D341Med (cell line): ENCODE data around the gene ANKRD13A.

ENCODE experiments used
- DNase-seq: peaks from one replicate; pipeline ENCODE4 v3.0.0; 2012; ENCODE audit warnings: low spot score

ANKRD13A gene

GRCh38 chr12:109998904-109999648 is at the start of gene ANKRD13A:
ANKRD13A (plus strand) TSS chr12:109999430; CDS start chr12:109999689, 259 bp downstream.
- peak; percentile 89 for DNase-seq

GRCh38 chr12:109950625-109951024 is 48.6 kb upstream of the ANKRD13A start:
- no peak for DNase-seq

DNA sequence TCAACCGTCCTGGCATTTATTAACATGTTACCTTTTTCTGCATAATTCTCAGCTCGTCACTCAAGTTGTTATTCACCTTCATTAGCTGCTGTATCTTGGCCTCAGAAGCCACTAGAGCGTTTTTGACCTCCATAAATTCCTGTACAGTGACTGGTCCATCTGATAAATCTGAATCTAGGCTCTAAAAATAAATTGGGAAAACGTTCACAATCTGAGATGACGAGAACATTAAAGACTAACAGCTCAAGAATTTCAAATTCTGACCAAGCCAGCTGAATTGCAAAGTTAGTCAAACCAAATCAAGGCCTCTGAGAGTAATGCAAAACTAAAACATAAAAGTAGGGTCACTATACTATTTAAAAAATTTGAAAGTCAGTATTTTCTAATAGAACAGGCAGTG is 48.1 kb upstream of the ANKRD13A start:
- DNase-seq = no peak

DNA sequence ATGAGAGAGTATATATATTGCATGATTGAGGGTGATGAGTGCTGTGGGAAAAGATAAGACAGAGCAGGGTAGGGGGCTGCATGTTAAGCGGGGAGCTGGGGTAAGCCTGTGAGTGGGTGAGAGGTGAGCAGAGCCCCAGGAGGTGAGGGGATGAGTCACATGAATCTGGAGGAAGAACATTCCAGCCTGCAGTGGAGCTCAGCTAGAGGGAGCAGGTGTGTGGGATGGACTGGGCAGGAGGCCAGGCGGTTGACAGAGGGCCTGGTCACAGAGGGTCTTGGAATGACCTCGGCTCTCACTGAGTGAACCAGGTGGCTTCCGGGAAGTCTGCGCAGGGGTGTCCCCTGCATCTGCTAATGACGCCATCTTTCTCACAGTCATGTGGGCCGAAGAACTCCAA is 47.5 kb upstream of the ANKRD13A start:
- no peak for DNase-seq

- no peak for DNase-seq
These were observed 46.9 kb upstream of the ANKRD13A start for GRCh38 chr12:109952160-109952858.

GRCh38 chr12:109952873-109953272 is 46.4 kb upstream of the ANKRD13A start:
- no peak for DNase-seq

- DNase-seq = no peak
These were observed 45.6 kb upstream of the ANKRD13A start for GRCh38 chr12:109953656-109954055.

GRCh38 chr12:109958374-109958773 is 40.9 kb upstream of the ANKRD13A start:
- no peak for DNase-seq

GRCh38 chr12:109959411-109960093 is 39.7 kb upstream of the ANKRD13A start:
- no peak for DNase-seq

- DNase-seq = no peak
These were observed 38.0 kb upstream of the ANKRD13A start for GRCh38 chr12:109961201-109961600.

GRCh38 chr12:109961612-109962011 is 37.6 kb upstream of the ANKRD13A start:
- DNase-seq = no peak

- DNase-seq = no peak
These were observed 36.8 kb upstream of the ANKRD13A start for GRCh38 chr12:109962398-109962797.

- no peak for DNase-seq
These were observed 35.9 kb upstream of the ANKRD13A start for GRCh38 chr12:109963330-109963729.

DNA sequence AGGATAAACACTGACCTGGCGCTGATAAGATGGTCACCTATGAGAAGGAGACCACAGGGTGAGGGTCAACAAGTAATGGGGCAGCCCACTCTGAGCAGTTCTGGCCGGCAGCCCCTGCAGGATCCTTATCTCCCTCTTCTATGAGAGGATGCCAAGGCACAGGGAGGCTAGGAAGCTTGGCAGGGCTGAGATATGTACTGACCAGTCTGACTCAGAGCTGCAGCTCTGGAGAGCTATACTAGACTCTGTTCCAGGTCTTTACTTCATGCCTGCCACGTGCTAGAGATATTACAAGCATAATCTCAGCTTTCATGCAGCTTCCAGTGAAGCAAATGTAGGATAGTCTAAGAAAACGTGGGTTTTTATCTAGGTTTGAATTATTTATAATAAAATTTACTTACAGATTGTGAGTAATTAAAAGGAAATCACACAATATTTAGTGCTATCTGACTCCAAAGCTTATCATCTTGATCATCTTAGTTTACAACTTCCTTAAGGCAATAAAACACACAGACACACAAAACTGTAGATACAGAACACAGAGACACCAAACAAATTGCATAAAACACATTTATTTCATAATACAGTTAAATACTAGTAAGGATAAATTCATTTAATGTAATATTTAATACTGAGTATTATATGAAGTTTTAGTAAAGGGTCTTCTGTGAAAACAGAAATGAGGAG is 35.3 kb upstream of the ANKRD13A start:
- no peak for DNase-seq

GRCh38 chr12:109966546-109966945 is 32.7 kb upstream of the ANKRD13A start:
- DNase-seq = no peak

GRCh38 chr12:109967383-109968031 is 31.7 kb upstream of the ANKRD13A start:
- no peak for DNase-seq

DNA sequence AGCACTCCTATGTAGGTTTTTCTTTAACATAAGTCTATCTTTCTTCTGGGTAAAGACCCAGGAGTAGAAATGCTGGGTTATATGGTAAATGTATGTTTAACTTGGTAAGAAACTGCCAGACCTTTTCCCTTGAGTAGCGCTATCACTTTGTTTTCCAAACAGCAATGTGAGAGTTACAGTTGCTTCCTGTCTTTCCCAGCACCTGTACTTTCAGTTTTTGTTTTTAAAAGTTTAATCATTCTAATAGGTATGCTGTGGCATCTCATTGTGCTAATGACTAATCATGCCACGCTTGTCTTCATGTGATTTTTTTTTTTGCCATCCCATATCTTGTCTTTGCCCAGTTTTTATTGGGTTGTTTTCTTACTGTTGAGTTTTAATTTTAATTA is 31.2 kb upstream of the ANKRD13A start:
- no peak for DNase-seq

DNA sequence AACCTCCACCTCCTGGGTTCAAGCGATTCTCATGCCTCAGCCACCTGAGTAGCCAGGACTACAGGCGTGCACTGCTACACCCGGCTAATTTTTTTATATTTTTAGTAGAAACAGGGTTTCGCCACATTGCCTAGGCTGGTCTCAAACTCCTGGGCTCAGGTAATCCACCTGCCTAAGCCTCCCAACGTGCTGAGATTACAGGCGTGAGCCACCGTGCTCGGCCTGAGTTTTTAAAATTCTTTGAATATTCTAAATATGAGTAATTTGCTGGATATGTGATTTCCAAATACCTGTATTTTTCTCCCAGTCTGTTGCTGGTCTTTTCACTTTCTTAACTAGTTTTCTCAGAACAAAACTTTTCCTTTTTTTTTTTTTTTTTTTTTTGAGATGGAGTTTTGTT is 30.4 kb upstream of the ANKRD13A start:
- DNase-seq = no peak

- DNase-seq = no peak
These were observed 26.4 kb upstream of the ANKRD13A start for GRCh38 chr12:109972821-109973220.

DNA sequence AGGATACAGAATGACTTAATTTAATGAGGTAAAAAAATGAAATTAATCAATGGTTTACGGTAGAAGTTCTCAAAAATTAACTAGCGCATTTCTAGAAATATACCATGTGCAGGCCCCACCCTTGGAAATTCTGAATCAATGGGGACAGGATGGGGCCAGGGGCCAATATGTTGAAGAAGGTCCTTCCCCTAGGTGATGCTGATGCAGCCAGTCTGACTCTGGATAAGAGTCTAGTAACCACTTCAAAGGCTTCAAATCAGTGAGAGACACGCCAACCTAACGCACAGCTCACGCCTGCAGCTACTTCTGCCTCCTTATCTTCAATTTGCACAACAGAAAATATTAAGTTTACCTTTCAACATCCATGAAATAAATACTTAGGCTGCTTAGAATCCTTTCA is 17.9 kb upstream of the ANKRD13A start:
- no peak for DNase-seq

GRCh38 chr12:109982210-109982609 is 17.0 kb upstream of the ANKRD13A start:
- DNase-seq = no peak
